Gastrocnemius medialis (tissue), 4 donors: ENCODE results near the gene TK2. TPM values are rescaled to one million over a fixed set of nuclear protein-coding genes. Genes with fewer than 3 reads are reported as not detected.

Experiments used
- ATAC-seq, 2 donors: fragments of 150-250 bp; one replicate each; pipeline ENCODE4 v1.9.1; 2016
- DNase-seq, 2 donors: peaks; one replicate each; pipeline ENCODE4 v3.0.0-alpha.2; 2019
- H3K27ac ChIP-seq, 4 donors: fragments of 200-600 bp; sonication (generic); 1 replicate in 1 of 4; 2 replicates in 3 of 4; pipeline ENCODE4 v1.5.1; 2016 to 2018; ENCODE audit warnings: mild to moderate bottlenecking in 2 of 4, moderate library complexity in 1 of 4
- H3K27me3 ChIP-seq, 3 donors: fragments of 200-600 bp; sonication (generic) in 2 of 3; 1 replicate in 1 of 3; 2 replicates in 2 of 3; pipeline versions ENCODE4 v1.5.1 to v1.6.0; 2016 to 2019; ENCODE audit warnings: mild to moderate bottlenecking in 1 of 3, moderate library complexity in 1 of 3
- H3K36me3 ChIP-seq, 2 donors: fragments of 200-600 bp; sonication (generic) in 1 of 2; one replicate each; pipeline ENCODE4 v1.5.1; 2017 to 2018
- H3K4me1 ChIP-seq, 2 donors: fragments of 200-600 bp; sonication (generic) in 1 of 2; one replicate each; pipeline ENCODE4 v1.5.1; 2016 to 2017; ENCODE audit warnings: mild to moderate bottlenecking in 2 of 2
- H3K4me3 ChIP-seq, 4 donors: fragments of 200-600 bp; sonication (generic) in 3 of 4; 1 replicate in 1 of 4; 2 replicates in 3 of 4; pipeline ENCODE4 v1.5.1; 2016 to 2019; ENCODE audit warnings: mild to moderate bottlenecking in 2 of 4
- H3K9me3 ChIP-seq, 3 donors: fragments of 200-600 bp; sonication (generic) in 2 of 3; 1 replicate in 1 of 3; 2 replicates in 2 of 3; pipeline ENCODE4 v1.5.1; 2016 to 2019
- POLR2A ChIP-seq, 2 donors: fragments of 450-650 bp; IDR thresholded peaks; one replicate each; pipeline ENCODE4 v1.6.1; 2017; ENCODE audit warnings: antibody characterized with exemption in 2 of 2, mild to moderate bottlenecking in 2 of 2, moderate library complexity in 2 of 2
- in situ Hi-C, 4 donors: fragments of 200-750 bp; cut with MboI; loops; one replicate each; pipeline versions ENCODE4 v1.15.0 to v1.8.0; 2017; ENCODE audit warnings: low sequenced_read_pairs in 4 of 4
- intact Hi-C: fragments of 100-400 bp; cut with DNase I; formaldehyde crosslinking; loops from one replicate; pipeline ENCODE4 v1.15.1; 2023; ENCODE audit warnings: low total_unique reads
- total RNA-seq, 4 donors: library from RNA; depleted of rRNA; stranded (reverse); fragments of >200 nt; gene quantifications; one replicate each; pipeline versions ENCODE4 v1.1.0 to v1.2.3, GENCODE V29; 2016
- TF ChIP-seq, protein P1 (sequence below), 5 experiments: fragments of 450-650 bp in 3 of 5; fragments of 200-600 bp in 2 of 5; sonication (generic) in 2 of 5; IDR thresholded peaks in 4 of 5; conservative IDR thresholded peaks in 1 of 5; 1 replicate in 4 of 5; 2 replicates in 1 of 5; pipeline ENCODE4 v1.5.1; 2016 to 2019; ENCODE audit warnings: antibody characterized with exemption in 5 of 5, mild to moderate bottlenecking in 3 of 5, moderate library complexity in 3 of 5

The TK2 gene
- total RNA-seq, 4 donors from 2014 or later: 10.6 to 22.7 (median 15.5) TPM

DNA sequence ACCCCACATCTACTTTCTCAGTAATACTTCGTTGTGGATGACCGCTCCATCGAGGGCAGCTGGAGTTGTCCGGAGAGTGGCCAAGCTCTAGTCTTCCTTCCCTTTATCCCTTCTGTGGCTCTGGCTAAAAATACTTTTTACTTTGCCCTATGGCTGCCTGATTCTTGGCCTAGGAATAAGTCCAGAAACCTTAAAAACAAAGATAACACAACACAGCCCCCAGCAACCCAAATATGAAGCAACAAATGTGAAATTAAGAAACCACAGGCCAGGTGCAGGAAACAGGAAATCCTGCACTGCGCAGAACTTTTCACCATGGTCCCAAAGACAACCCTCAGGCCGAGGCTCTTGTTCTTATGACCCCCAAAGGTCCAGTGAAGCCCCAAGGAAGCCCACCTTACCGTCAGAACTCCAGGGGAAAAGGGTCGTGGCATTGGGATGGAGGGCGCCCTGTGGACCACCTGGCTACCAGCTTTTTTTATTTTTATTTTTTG is 26.0 kb downstream of the TK2 start:
- ATAC-seq: no peak

DNA sequence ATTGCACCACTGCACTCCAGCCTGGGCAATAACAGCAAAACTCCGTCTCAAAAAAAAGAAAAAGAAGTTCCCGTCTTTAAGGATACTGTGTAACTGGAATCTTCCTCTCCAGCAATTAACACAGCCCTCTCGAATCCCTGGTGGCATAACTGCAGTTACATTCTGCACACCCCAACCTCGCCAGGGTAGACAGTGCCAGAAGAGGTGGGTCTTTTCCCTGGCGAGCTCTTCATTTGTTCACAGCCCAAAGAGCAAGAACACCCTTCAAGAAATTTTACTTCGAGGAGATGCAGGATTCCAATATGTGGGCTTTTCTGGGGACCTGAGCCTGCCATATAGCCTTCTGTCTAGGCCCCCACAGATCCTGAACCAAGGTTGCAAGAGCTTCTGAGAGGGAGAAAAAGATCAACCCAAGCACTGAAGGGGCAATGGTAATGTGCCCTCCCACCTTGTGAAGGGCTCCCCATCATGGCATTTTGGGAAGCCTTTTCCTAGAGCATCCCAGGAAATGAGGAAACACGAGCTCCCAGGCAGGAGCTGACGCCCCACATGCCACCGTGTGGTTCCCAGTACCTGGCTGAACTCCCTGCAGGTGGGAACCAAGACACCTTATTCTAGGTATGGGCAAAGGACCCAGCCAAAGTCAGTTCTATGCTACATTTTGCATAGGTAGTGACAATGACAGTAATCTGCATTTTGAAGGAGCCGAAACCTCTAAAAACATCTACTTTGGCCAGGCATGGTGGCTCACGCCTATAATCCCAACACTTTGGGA is 26.9 kb downstream of the TK2 start:
- Histone ChIP-seq H3K27me3 (no peaks in the 10 kb centered on the region), H3K4me3 (no peak overlapping the region), H3K36me3 (peaks cover 0 to 15% of the 10 kb centered on the region in 2 donors), H3K9me3 (no peaks in the 10 kb centered on the region), H3K4me1 (peaks cover 30 to 61% of the 10 kb centered on the region in 2 donors), H3K27ac (peak overlapping the region; percentile 53 to 70 (median 60))
- no peak for DNase-seq
- TF ChIP-seq, protein P1, sequence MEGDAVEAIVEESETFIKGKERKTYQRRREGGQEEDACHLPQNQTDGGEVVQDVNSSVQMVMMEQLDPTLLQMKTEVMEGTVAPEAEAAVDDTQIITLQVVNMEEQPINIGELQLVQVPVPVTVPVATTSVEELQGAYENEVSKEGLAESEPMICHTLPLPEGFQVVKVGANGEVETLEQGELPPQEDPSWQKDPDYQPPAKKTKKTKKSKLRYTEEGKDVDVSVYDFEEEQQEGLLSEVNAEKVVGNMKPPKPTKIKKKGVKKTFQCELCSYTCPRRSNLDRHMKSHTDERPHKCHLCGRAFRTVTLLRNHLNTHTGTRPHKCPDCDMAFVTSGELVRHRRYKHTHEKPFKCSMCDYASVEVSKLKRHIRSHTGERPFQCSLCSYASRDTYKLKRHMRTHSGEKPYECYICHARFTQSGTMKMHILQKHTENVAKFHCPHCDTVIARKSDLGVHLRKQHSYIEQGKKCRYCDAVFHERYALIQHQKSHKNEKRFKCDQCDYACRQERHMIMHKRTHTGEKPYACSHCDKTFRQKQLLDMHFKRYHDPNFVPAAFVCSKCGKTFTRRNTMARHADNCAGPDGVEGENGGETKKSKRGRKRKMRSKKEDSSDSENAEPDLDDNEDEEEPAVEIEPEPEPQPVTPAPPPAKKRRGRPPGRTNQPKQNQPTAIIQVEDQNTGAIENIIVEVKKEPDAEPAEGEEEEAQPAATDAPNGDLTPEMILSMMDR (IDR thresholded peaks at IDR 0.05 in 4 of 5, conservative IDR thresholded peaks at IDR 0.05 in 1 of 5): no peak
- TF ChIP-seq POLR2A (IDR thresholded peaks at IDR 0.05): no peak
- in situ Hi-C loops: no loop called here
- ATAC-seq: peak in 1 of 2 donors; percentile 10
- intact Hi-C loops: no loop called here

More for the DNA sequence above, 26.0 kb downstream of the TK2 start:
- peaks cover 0 to 23% of the 10 kb centered on the region in 2 donors for H3K36me3 ChIP-seq
- H3K27ac ChIP-seq: peak overlapping the region; percentile 53 to 70 (median 60)
- intact Hi-C loops (no loop called here), in situ Hi-C loops (no loop called here)
- TF ChIP-seq, protein P1 (IDR thresholded peaks at IDR 0.05 in 4 of 5, conservative IDR thresholded peaks at IDR 0.05 in 1 of 5): no peak
- no peak for TF ChIP-seq POLR2A (IDR thresholded peaks at IDR 0.05)
- no peaks in the 10 kb centered on the region for H3K27me3 ChIP-seq
- H3K9me3 ChIP-seq: no peaks in the 10 kb centered on the region
- no peak for DNase-seq
- H3K4me3 ChIP-seq: no peak overlapping the region
- peaks cover 27 to 56% of the 10 kb centered on the region in 2 donors for H3K4me1 ChIP-seq

DNA sequence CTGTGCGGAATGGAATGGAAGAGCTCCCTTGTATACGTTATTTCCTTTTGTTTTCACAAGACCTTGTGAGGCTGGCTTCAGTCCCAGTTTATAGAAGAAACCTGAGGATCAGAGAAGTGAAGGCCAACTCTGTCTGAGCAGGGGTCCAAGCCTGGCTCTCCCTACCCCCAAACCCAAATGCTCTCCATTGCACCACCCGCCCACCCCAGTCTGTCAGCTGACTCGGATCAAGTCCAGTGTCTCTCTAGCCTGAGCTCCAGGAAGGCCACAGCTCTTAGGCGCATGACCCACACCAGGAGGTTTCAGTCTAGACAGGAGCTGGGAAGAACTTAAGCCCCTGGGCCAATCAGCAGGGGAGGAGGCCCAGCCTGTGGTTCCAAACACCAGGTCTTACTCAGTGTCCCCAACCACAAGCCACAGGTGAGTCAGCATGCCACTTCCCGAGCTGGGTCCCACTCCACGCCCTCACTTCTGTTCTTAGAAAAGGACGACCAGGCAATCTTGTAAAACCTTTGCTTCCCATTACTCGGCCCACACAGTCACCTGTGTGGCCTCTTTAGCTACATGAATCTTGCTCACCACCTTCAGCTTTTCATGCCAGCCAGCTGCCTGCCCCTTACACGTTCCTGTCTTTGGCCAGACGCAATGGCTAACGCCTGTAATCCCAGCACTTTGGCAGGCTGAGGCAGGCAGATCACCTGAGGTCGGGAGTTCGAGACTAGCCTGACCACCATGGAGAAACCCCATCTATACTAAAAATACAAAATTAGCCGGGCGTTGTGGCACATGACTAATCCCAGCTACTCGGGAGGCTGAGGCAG is 27.8 kb downstream of the TK2 start:
- peak in 1 of 2 donors; percentile 6 for TF ChIP-seq POLR2A (IDR thresholded peaks at IDR 0.05)
- TF ChIP-seq, protein P1 (IDR thresholded peaks at IDR 0.05 in 4 of 5, conservative IDR thresholded peaks at IDR 0.05 in 1 of 5): no peak
- in situ Hi-C loops (no loop called here), intact Hi-C loops (no loop called here)
- peaks cover 37 to 66% of the 10 kb centered on the region in 2 donors for H3K4me1 ChIP-seq
- H3K27me3 ChIP-seq: no peaks in the 10 kb centered on the region
- peaks cover 0 to 7% of the 10 kb centered on the region in 2 donors for H3K36me3 ChIP-seq
- no peaks in the 10 kb centered on the region for H3K9me3 ChIP-seq
- H3K27ac ChIP-seq: peak overlapping the region; percentile 50 to 70 (median 60)
- no peak for DNase-seq
- ATAC-seq: peak in 1 of 2 donors; percentile 31
- H3K4me3 ChIP-seq: no peak overlapping the region

DNA sequence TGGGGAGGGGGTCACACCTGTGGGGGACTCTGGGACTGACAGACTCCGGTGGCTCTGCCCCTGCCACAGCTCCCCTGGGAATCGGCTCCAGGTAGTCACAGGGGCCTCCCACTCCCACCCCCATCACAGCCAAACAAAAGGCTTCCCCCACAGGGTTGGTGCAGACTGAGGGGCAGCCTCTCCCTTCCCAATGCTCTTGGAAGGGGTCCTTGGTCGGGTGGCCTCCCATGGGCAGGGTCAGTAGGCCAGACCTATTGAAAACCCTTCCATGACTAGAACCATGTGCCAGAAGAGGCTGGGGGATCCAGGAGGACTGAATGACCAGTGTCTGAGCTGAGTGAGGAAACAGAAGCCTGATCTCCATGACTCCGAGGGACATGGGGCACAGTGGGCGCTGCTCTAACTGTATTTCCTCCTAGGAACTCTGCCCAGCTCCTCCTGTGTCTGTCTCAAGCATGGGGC is 28.6 kb downstream of the TK2 start:
- Histone ChIP-seq H3K4me1 (peaks cover 39 to 67% of the 10 kb centered on the region in 2 donors), H3K4me3 (no peak overlapping the region), H3K9me3 (no peaks in the 10 kb centered on the region), H3K36me3 (peaks cover 0 to 5% of the 10 kb centered on the region in 2 donors), H3K27ac (peak overlapping the region; percentile 50 to 70 (median 60)), H3K27me3 (no peaks in the 10 kb centered on the region)
- intact Hi-C loops (no loop called here), in situ Hi-C loops (no loop called here)
- DNase-seq (no peak), ATAC-seq (no peak)
- TF ChIP-seq, protein P1 (IDR thresholded peaks at IDR 0.05 in 4 of 5, conservative IDR thresholded peaks at IDR 0.05 in 1 of 5): no peak
- TF ChIP-seq POLR2A (IDR thresholded peaks at IDR 0.05): no peak
